CD4-positive, alpha-beta T cell treated with Interleukin-17A for 1 hour (primary cell): ENCODE results near the gene GLT1D1.
"Not testable (repeated sequence)": the region's sequence is repeated elsewhere in the genome, so short reads cannot be mapped to it uniquely, and the experiment has no call there.

Source experiments
- DNase-seq: peaks from one replicate; pipeline ENCODE4 v3.0.0-alpha.2; 2020

GLT1D1 gene

DNA sequence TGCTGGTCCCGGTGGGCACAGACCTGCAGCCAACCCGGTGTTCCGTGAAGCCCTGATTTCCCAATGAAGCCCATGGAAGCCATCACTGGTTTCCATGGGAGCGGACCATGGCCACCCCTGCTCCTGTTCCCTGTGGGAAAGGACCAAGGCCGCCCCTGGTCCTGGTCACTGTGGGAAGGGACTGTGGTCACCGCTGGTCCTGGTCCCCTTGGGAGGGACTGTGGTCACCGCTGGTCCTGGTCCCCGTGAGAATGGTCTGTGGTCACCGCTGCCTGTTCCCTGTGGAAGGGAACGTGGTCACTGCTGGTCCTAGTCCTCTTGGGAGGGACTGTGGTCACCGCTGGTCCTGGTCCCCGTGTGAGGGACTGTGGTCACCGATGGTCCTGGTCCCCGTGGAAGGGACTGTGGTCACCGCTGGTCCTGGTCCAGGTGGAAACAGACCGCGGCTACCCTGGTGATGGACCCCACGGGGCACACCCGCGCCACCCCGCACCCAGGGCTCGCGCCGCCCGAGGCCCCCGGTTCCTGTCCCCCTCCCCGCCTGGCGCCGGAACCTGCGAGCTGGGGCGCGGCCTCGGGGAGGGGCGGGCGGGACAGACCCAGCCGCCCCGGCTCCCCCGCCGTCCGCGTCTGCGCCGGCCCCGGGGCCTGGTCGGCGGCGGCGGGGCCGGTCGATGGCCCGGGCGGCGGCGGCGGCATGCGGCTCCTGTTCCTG, at the start of gene GLT1D1:
Gene GLT1D1, plus strand, starts transcription at position 594 of the 715 bp plus-strand sequence. Its CDS starts 104 bp downstream, at position 698.
- no peak for DNase-seq

DNA sequence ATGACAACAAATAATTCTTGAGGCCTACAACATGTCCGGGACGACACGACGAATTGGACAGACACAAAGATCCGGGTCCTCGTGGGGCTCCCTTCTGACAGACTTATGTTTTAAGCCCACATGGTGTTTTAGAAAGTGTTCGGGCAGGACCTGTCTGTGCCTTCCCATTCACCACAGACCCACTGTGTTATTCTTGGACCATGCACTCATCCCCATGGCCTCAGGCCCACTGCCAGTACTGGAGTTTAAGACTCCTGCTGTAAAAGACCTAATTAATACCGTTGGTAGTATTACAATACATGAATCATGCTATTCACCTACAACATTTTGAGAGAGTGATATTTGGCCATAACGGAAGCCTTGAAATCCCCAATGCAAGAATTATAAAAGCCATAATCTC, 49.5 kb upstream of the GLT1D1 start:
- no peak for DNase-seq

DNA sequence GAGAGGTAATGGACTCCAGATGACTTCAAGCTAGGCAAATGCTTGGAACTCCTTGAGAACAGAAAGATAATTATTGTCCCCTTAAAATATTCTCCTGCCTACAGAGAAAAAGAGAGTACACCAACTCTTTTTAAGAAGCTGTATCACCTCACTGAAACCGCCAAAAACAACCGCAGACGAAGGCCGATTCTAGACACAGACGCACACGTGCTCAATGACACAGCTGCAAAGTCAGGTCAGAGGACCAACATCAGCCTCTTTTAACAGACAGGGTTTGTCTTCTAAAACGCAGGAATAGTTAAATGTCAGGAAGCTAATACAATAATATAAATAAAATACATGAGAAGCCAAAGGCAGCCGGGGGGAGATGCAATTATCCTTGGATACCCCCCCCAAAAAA, 48.5 kb upstream of the GLT1D1 start:
- no peak for DNase-seq

DNA sequence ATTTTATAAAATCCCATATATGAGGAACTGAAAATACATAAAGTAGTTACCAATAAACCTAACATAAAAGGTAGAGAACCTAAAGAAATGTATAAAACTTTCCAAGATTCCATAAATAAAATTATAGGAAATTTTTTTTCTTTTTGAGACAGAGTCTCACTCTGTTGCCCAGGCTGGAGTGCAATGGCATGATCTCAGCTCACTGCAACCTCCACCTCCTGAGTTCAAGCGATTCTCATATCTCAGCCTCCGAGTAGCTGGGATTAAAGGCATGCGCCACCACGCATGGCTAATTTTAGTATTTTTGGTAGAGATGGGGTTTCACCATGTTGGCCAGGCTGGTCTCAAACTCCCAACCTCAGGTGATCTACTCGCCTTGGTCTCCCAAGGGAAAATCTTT, 47.9 kb upstream of the GLT1D1 start:
- DNase-seq = not testable (repeated sequence)

DNA sequence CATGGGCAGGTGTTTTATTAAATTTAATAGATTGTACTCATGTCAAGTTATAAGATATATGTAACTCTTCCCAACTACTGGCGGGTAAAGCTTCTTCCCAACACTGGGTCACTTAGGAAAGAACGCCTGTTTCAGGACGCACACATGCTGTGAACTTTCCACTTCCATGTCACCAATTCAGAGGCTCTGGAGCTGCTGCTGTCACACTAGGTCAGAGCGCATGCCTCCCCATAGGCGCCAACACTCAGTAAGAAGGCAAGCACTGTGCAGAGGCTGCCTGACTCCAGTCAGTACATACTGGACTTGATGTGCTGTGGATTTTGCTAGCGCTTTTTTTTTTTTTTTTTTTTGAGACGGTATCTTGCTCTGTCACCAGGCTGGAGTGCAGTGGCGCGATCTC, 46.7 kb upstream of the GLT1D1 start:
- no peak for DNase-seq

DNA sequence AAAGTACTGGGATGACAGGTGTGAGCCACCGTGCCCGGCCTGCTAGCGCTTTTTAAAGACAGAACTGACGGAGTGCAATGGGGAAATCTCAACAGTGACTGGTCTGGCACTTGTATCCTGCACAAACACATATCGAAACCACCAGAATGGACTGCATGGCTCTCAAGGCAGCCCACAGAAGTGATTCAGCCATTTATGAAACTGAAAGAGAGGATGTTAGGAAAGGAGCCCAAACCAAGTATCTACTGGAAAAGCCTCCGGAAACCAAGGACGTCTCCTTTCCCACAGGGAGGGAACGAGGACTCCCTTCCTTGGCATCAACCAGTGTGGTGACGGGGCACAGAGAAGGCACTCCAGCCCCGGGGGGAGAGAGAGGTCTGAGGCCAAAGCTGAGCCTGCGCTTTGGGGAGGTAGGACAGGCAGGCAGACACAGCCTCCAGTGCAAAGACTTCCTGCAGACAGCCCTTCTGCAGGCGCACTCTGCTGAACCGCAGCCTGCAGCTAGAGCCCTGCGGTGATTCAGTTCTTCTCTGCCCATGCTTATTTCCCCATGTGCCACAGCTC, 46.0 kb upstream of the GLT1D1 start:
- DNase-seq = no peak

DNA sequence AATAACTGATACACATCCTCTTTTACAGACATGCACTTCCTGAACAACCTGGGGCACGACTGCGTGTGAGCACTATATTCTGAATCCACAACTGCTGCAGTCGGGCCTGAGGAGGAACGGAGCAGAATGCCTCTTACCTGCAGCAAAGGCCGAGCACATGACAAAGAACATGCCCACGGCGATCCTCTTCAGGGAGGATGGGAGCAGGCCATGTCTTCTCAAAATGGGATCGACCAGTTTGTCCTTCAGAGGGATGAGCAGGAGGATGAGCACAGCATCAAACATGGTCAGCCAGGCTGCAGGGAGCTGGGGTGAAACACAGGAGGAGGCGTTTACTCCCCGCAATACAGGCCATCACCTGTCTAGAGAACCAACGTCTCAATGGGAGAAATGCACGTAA, 44.6 kb upstream of the GLT1D1 start:
- no peak for DNase-seq

DNA sequence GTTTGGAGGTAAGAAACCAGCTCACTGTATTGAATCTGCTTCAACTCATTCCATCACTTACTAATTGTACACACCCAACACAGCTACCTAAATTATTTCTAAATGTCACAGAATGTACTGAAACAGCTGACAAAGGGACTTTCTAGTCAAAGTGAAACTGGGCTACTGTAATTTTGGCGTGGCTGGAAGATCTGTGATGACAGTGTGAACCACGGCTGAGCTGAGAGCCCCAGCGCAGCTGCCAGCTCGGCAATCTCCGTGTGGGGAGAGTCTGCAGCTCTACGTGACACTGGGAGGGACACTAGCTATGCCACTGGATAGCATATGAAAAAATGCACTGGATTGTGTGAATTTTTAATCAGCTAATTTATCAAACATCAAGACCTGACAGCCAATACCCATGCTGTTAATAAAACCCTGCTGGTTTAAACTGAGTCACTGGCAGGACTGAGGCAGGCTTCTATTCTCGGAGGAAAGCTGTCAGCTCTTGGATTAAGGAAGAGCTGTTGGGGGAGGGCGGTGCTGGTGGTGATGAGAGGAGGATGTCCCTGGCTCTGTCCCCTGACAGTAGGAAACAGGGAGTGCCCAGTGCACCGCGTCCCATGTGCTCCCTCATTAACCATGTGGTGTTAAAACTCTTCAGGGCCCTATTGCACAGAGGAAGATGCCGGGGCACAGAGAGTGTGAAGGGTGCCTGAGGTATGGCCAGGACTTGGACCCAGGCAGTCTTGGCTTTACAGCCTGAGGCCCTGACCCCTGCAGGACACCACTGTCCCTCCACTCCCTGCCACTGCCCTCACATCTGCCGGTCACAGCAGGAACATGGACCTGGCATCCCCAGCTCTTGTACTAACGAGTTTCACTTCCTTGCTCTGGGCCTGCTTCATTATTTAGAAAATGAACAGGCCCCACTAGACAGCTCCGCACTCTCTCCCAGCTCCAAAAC, 42.8 kb upstream of the GLT1D1 start:
- peak; percentile 36 for DNase-seq

DNA sequence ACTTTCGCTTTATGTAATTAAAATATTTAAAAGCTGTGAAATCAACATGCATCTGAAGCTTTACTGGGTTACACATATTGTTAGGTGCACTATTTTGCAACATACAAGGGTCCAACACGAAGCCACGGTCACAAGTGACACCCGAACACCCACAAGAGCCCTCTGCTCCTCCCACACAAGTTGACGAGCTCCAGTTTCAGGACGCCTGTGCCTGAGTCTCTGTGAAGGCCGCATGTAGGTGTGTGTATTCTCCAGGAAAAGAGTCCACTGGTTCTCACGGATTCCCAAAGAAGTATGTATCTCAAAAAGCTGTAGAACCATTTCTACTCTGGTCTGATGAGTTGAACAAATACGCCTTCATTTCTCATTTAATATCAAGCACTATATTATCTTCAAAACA, 41.5 kb upstream of the GLT1D1 start:
- DNase-seq = peak; percentile 42

DNA sequence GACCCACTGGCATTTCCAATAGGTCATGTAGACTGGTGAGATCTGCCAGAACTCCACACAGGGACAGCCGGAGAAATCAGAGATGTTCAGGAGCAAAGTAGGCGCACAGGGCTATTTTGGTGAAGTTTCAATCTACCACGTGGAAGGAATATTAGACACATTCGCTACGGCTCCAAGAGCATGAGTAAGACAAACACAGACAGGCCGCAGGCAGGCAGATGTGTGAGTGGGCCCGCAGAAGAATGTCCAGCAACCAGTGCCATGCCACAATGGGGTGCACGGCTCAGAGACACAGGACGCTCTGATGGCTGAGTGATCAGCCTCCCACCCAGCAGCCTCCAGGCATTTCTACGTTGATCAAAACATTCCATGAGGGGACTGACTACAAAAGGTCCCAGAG, 39.9 kb upstream of the GLT1D1 start:
- DNase-seq = no peak

DNA sequence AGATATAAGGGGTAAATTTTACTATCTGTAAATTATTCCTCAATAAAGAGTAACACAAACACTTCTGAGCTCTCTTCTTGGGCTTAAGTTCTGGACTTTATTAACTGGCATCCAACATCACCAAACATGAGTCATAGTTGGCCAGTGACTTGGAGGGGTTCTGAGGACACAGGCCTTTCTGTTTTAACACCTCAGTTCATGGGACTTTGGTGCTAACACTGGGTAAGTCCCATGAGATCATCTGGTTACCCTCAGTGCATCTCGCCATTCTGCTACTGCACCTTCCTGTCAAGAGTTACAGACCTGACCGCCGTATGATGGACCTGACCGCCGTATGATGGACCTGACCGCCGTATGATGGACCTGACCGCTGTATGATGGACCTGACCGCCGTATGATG, 39.4 kb upstream of the GLT1D1 start:
- DNase-seq = no peak

DNA sequence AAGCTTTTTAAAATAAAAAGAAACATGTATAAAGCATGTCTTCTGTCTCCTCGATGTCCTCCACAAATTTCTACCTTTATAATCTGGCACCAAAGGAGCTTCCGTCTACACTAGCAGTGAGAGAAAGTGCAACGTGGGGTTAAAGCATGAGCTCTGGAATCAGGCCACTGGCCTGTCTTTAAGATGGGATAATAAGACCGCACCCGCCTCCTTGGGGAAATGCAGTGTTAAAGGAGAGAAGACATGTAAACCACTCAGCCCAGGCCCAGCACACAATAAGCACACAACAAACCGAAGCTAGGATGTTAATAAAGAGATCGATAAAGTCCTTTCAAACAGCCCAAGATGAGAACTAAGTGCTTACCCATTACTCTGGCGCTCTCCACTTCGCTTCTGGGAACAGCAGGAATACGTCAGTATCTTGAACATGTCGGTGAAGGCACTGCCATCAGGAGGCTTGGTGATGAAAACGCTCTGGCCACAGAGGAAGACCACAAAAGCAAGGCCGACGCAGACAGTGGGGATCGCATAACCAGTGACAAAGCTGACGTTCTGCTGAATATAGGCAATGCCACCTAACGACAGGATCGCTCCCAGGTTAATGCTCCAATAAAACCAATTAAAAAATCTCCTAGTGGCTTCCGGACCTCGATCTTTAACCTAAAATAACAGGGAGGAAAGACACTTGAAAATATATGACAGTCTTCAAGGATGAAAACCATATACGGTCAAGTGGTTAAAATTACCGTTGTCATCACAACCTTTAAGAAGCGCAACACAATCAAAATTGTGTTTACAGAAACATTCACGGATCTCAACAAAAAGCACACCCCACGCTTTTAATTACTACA, 38.6 kb upstream of the GLT1D1 start:
- no peak for DNase-seq

DNA sequence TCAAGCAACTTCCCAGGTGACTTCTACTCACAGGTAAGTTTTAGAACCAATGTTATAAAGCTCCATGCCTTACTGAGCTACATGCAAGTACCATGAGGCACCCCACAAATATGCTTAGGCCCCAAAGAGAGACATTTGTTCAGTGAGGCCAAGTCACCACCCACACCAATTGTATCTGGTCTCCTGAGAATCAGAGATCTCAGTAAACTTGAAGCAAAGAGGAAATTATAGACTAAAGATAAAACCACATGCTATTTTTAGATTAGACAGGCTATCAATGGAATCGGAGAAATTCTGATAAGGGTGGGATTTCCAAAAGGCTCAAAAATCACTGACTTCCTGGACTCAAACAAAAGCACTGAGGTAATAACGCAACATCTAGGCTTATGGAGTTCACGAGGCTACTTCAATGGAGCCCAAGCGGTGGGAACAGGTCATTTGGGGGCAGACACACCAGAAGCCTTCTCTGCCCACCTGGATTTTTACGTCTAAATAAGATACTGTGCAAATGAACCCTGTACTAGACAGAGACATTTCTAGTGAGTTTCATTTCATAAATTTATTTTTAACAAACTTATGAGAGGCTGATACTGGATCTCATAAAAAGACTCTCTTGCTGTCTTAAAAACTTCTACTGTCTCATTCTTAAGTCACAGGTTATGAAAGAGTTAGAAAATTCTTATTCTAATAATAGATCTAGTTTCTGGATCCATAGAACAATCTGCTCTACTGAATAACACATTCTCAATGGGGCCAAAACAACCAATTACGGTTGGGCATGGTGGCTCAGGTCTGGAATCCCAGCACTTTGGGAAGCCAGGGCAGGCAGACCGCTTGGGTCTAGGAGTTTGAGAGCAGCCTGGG, 37.3 kb upstream of the GLT1D1 start:
- no peak for DNase-seq

DNA sequence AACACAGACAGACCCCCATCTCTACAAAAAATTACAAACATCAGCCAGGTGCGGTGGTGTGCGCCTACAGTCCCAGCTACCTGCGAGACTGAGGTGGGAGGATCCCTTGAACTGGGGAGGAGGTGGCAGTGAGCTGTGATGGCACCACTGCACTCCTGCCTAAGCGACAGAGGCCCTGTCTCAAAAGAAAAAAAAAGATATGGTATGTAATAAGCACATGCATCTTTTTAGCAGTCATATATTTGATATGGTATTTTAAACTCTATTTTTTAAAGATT, 36.7 kb upstream of the GLT1D1 start:
- DNase-seq = no peak

DNA sequence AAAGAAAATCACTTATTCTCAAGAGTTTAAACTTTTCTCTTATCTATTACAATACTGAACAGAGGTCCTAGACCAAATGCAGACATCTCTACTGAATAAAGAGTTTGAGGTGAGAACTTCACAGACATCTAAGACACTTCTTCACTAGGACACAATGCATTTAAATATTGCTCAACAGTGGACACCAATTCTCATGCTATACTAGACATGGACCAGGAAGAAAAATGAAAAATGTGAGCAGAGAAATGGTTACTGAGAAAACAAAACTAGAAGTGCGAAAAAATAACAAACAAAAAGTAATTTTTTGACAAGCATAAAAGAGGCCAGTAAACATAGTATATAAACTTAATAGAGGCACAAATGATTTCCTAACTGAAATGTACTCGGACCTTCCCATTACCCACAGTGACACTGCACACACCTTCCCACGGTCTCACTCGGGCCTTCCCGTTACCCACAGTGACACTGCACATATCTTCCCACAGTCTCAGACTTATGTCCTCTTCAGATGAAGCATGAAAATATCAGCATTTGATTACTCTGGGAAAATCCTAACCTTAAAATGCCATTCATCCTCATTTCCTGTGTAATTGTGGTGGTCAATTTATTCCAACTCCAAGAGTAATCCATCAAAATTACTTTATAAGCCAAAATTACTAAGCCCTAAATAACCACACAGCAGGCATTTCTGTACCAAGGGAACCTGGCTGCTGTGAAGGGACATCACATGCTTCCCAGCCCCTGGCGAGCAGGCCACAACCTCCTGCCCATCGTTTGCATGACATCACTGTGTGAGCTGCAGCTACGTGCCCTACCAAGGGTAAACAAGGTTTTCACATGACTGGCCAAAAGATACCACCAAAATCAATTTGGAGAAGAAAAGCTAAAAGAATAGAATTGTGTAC, 35.9 kb upstream of the GLT1D1 start:
- DNase-seq = peak; percentile 33

DNA sequence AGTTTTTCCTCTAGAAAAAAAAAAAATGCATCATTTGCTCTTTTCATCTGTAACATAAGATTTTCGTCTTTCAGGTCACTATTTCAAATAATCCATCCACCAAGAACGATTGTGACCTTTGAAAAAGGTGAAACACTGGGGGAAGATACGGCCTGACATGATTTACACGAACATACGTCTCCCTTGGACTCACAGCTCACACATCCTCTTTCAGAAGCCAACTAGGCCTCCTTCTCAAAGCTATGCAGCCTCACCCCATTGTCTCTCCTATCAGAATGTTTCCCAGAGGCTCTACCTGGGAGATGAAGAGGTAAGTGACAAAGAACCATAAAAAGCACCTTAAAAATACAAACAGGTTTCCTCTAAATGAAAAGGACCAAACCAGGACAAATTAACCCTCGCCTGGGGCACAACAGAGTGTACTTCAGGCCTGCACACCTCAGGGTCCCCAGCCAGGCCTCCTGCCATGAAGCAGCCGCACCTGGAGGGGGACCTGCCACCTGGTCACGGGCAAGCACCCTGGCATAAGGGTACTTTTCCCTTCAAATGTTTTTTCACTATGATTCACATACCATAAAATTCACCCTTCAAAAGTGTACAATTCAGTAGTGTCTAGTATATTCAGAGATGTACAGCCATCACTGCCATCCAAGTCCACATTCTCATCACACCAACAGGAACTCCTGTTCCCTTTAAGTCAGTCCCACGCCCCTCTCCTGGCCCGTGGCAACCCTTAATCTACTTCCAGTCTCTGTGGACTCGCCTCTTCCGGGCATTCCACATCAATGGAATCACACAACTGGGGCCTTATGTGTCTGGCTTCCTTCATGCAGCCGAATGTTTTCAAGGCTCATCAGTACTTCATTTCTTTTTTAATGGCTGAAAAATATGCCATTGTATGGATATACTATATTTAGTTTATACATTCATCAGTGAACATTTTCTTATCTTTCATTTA, 34.9 kb upstream of the GLT1D1 start:
- no peak for DNase-seq

DNA sequence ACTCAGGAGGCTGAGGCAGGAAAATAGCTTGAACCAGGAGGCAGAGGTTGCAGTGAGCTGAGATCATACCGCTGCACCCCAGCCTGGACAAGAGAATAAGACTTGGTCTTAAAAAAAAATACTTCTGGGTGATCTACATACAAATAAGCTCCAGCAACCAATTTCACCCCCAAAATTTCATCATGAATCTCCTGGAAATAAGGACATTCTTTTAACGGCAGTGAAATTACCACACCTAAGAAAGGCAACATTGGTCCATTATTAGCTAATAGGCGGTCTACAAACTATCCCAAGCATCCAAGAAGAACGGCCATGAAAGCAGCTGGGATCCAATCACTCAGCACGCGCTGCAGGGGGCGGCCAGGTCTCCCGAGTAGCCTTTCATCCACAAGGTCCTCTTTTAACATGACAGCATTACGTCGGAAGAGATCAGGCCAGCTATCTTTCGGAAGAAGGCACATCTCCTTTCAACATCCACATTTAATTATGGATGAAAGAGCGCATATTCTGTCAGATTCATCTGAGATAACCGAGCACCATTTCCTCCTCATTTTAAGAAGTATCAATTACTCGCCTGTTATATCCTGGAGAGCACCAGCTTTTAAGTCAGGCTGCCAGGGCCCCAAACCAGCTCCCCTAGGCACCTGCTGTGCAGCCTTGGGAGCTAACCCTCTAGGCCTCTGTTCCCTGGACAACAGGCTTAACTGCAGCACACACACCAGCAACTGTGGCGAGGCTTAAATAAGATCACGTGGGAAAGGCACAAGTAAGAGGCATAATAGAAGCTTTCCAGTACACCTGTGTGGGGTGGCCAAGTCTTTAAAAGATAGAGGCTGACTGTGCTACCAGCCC, 33.8 kb upstream of the GLT1D1 start:
- no peak for DNase-seq

DNA sequence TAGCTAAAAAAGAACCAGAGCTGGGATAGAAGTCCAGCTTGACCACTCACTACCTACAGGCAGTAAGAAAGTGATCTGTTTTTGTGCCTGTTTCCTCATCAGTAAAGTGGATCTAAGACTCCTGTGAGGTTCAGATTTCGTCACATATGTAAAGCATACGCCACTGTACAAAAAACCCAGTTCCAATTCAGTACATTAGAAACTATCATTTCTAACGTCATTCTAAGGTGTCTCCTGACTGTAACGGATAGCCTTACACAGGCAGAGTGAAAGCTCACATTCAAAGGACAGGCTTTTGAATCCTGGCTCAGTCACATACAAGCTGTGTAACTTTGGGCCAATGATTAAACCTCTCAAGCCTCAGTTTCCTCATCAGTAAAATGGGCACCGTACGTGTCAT, 33.0 kb upstream of the GLT1D1 start:
- no peak for DNase-seq
